B cell (primary cell): Measurements from ENCODE around the gene SENP1. TPM values are rescaled to one million over a fixed set of nuclear protein-coding genes. Genes with fewer than 3 reads are reported as not detected.

Source experiments
- ATAC-seq: fragments of 200-7000 bp; cut with Tn5 transposase; one replicate; pipeline ENCODE4 v1.10.0; 2021; ENCODE audit warnings: low read depth, mild to moderate bottlenecking, moderate number of reproducible peaks, moderate library complexity
- CTCF ChIA-PET: fragments of 350-600 bp; sonication (Branson Sonifier 250); formaldehyde crosslinking; loops from one replicate; lab custom pipeline; 2021; ENCODE audit warnings: antibody characterized with exemption, inconsistent platforms; lab: Charles Lee
- POLR2A ChIA-PET: fragments of 350-600 bp; sonication (Branson Sonifier 250); formaldehyde crosslinking; loops from one replicate; lab custom pipeline; 2021; ENCODE audit warnings: antibody characterized with exemption; lab: Charles Lee
- DNase-seq: peaks from one replicate; pipeline ENCODE4 v3.0.0; 2013
- H2AFZ ChIP-seq: 2 replicates; pipeline ENCODE4 v1.6.1; 2012; ENCODE audit warnings: mild to moderate bottlenecking, low read depth, low read length; ENCODE audit not compliant: insufficient read depth, poor library complexity, severe bottlenecking
- H3K27ac ChIP-seq, 2 donors: 1 replicate in 1 of 2; 2 replicates in 1 of 2; pipeline ENCODE4 v1.5.1; 2012 to 2013; ENCODE audit warnings: low read length in 2 of 2, mild to moderate bottlenecking in 2 of 2, moderate library complexity in 1 of 2
- H3K27me3 ChIP-seq, 4 experiments: fragments of 200-600 bp in 1 of 4; sonication (generic) in 1 of 4; replicated peaks in 1 of 4; 1 replicate in 2 of 4; 2 replicates in 2 of 4; pipeline versions ENCODE4 v1.6.1 to v1.7.0; 2013 to 2016; ENCODE audit warnings: low read length in 3 of 4, mild to moderate bottlenecking in 2 of 4, mixed read lengths in 1 of 4, moderate library complexity in 1 of 4; ENCODE audit not compliant: insufficient read depth in 4 of 4, control insufficient read depth in 3 of 4; ENCODE audit errors: control extremely low read depth in 1 of 4
- H3K36me3 ChIP-seq, 2 experiments: replicated peaks in 1 of 2; 1 replicate in 1 of 2; 2 replicates in 1 of 2; pipeline versions ENCODE4 v1.6.1 to v1.7.1; 2013; ENCODE audit warnings: low read length in 1 of 2; ENCODE audit not compliant: insufficient read depth in 2 of 2, control insufficient read depth in 1 of 2; ENCODE audit errors: control extremely low read depth in 1 of 2, extremely low read depth in 1 of 2
- H3K4me1 ChIP-seq, 2 donors: fragments of 200-600 bp in 1 of 2; sonication (generic) in 1 of 2; 1 replicate in 1 of 2; 2 replicates in 1 of 2; pipeline versions ENCODE4 v1.5.1 to v1.6.1; 2013 to 2017; ENCODE audit warnings: low read length in 2 of 2; ENCODE audit not compliant: control insufficient read depth in 2 of 2, insufficient read depth in 2 of 2
- H3K4me2 ChIP-seq: replicated peaks from 2 replicates; pipeline ENCODE3; 2012; ENCODE audit warnings: mild to moderate bottlenecking, low read depth, low read length; ENCODE audit not compliant: poor library complexity, severe bottlenecking
- H3K4me3 ChIP-seq, 5 experiments: fragments of 200-600 bp in 1 of 5; sonication (generic) in 1 of 5; 1 replicate in 3 of 5; 2 replicates in 2 of 5; pipeline versions ENCODE4 v1.5.1 to v1.7.0; 2011 to 2016; ENCODE audit warnings: low read length in 4 of 5, mild to moderate bottlenecking in 4 of 5, low read depth in 2 of 5, control low read depth in 1 of 5, moderate library complexity in 1 of 5; ENCODE audit not compliant: insufficient read depth in 1 of 5; ENCODE audit errors: control extremely low read depth in 1 of 5, extremely low read depth in 1 of 5
- H3K79me2 ChIP-seq: fragments of 200-600 bp; sonication (generic); one replicate; pipeline ENCODE4 v1.6.0; 2016; ENCODE audit warnings: low read length; ENCODE audit not compliant: control insufficient read depth, insufficient read depth
- H3K9ac ChIP-seq: fragments of 200-600 bp; sonication (generic); 2 replicates; pipeline ENCODE4 v1.6.1; 2017; ENCODE audit warnings: mild to moderate bottlenecking, low read length, moderate library complexity
- H3K9me3 ChIP-seq, 3 donors: one replicate each; pipeline versions ENCODE4 v1.6.1 to v1.7.1; 2013; ENCODE audit warnings: low read length in 2 of 3; ENCODE audit not compliant: control insufficient read depth in 2 of 3, insufficient read depth in 1 of 3; ENCODE audit errors: control extremely low read depth in 1 of 3
- H4K20me1 ChIP-seq: 2 replicates; pipeline ENCODE4 v1.6.0; 2012; ENCODE audit warnings: mild to moderate bottlenecking, low read length; ENCODE audit not compliant: insufficient read depth, control insufficient read depth, poor library complexity, severe bottlenecking
- H3K27ac Mint-ChIP-seq: one replicate; pipeline ENCODE4 v1.8.0; 2021; ENCODE audit warnings: mixed read lengths
- H3K27me3 Mint-ChIP-seq: one replicate; pipeline ENCODE4 v1.8.0; 2021; ENCODE audit warnings: mixed read lengths
- H3K4me1 Mint-ChIP-seq: one replicate; pipeline ENCODE4 v1.8.0; 2021; ENCODE audit warnings: mixed read lengths
- H3K4me3 Mint-ChIP-seq: one replicate; pipeline ENCODE4 v1.8.0; 2021; ENCODE audit warnings: mixed read lengths
- H3K9me3 Mint-ChIP-seq: one replicate; pipeline ENCODE4 v1.8.0; 2022; ENCODE audit warnings: mixed read lengths; ENCODE audit not compliant: insufficient read depth
- EZH2 ChIP-seq: IDR thresholded peaks from 2 replicates; pipeline ENCODE4 v1.6.1; 2012; ENCODE audit warnings: borderline replicate concordance, low read depth, mild to moderate bottlenecking, moderate library complexity, low read length; ENCODE audit not compliant: insufficient read depth, poor library complexity, severe bottlenecking
- WGBS: methylation state at CpG from one replicate; pipeline ENCODE4 v1.1.5; 2013; ENCODE audit warnings: missing lambda C conversion rate; ENCODE audit not compliant: insufficient coverage; 5-methylcytosine and 5-hydroxymethylcytosine counted together
- intact Hi-C: fragments of 100-400 bp; cut with micrococcal nuclease; formaldehyde crosslinking; loops from one replicate; pipeline ENCODE4 v1.10.0; 2022
- polyA plus RNA-seq: library from polyadenylated mRNA; depleted of rRNA; stranded (reverse); fragments of >200 nt; gene quantifications from 2 replicates; pipeline ENCODE4 v1.2.3, GENCODE V29; 2012
- total RNA-seq, 2 donors: library from RNA; stranded (reverse); fragments of 120-200 nt in 1 of 2; gene quantifications; 1 replicate in 1 of 2; 2 replicates in 1 of 2; pipeline versions ENCODE4 v1.2.3 to v1.2.4, GENCODE V29; 2013 to 2022
- TF ChIP-seq, protein P1 (sequence below): fragments of 200-600 bp; IDR thresholded peaks from one replicate; pipeline ENCODE4 v1.8.0; 2022; ENCODE audit warnings: antibody characterized with exemption, mild to moderate bottlenecking

Gene SENP1
- total and polyA plus RNA-seq, 2 donors (not counting 1 experiment from before 2014, with no cell fraction given) = 7.3 to 44.8 TPM

DNA sequence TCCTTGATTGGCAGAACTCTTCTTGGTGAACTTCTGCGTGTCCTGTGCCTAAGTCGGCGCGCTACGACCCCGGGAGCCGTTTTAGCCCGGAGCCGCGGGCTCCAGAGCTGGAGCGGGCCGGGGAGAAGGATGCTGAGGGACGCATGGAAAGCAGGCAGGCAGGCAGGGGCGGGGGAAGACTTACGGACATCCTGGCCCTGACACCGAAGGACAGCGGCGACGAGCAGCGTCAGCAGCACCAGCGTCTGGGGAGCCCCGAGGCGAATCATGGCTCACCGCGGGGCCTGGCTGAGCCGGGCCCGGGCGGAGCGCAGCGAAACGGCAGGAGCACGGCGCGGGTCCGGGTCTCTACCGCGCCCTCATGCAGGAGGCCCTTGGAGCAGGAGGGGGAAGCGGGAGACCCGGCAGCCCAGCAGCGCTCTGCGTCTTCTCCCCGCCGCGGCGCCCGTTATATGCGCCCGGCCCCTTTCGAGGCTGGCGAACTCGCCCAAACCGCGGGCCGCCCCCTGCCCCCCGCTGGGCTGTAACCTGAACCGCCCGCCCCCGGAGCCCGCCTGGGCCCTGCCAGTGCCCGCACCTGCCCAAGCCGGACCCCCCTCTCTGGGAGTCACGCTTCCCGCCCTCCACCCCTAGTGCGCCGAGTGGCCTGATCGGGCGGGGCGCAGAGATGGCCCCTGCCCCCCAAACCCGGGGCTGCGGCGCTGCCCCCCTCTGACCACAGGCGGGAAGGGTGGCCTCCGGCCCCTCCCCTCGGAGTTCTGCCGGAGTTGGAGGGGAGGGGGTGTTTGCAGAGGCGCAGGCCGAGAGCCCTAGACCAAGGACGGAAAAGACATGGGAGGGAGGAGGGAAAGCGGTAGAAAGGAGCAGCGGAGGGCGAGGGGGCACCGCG lies 101.6 kb downstream of the SENP1 start, which contains the start of gene COL2A1:
TSS of gene COL2A1 (minus strand) at position 424 of the 889 bp plus-strand sequence. CDS start at position 269, 155 bp downstream.
- Histone ChIP-seq H3K27me3 (peaks cover 2 to 80% (median 68%) of the 10 kb centered on the region in 4 experiments), H3K4me3 (peak within 1 kb of the TSS in 4 of 5 experiments; percentile 14 to 47 (median 40)), H3K9me3 (peaks cover 0 to 27% (median 2%) of the 10 kb centered on the region in 3 donors), H4K20me1 (peaks cover 6% of the 10 kb centered on the region), H3K79me2 (no peaks in the 10 kb centered on the region), H3K36me3 (no peaks in the 10 kb centered on the region), H3K9ac (peak within 1 kb of the TSS; percentile 49), H3K27ac (no peak within 1 kb of the TSS), H3K4me1 (peaks cover 46 to 53% of the 10 kb centered on the region in 2 donors), H3K4me2 (peak within 1 kb of the TSS; percentile 86), H2AFZ (peak within 1 kb of the TSS; percentile 52)
- no peaks in the 10 kb centered on the region for H3K9me3 Mint-ChIP-seq
- intact Hi-C loops = no loop called here
- TF ChIP-seq, protein P1, sequence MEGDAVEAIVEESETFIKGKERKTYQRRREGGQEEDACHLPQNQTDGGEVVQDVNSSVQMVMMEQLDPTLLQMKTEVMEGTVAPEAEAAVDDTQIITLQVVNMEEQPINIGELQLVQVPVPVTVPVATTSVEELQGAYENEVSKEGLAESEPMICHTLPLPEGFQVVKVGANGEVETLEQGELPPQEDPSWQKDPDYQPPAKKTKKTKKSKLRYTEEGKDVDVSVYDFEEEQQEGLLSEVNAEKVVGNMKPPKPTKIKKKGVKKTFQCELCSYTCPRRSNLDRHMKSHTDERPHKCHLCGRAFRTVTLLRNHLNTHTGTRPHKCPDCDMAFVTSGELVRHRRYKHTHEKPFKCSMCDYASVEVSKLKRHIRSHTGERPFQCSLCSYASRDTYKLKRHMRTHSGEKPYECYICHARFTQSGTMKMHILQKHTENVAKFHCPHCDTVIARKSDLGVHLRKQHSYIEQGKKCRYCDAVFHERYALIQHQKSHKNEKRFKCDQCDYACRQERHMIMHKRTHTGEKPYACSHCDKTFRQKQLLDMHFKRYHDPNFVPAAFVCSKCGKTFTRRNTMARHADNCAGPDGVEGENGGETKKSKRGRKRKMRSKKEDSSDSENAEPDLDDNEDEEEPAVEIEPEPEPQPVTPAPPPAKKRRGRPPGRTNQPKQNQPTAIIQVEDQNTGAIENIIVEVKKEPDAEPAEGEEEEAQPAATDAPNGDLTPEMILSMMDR = no peak
- peak; percentile 88 for TF ChIP-seq EZH2
- ChIA-PET POLR2A (no interaction called here), CTCF (no interaction called here)
- H3K27ac Mint-ChIP-seq = no peak within 1 kb of the TSS
- peak; percentile 56 for DNase-seq
- H3K4me1 Mint-ChIP-seq = peaks cover 34% of the 10 kb centered on the region
- H3K27me3 Mint-ChIP-seq = peaks cover 85% of the 10 kb centered on the region
- WGBS = 1% methylated on average over 82 of the region's 83 CpGs
- peak within 1 kb of the TSS; percentile 85 for H3K4me3 Mint-ChIP-seq
- ATAC-seq = peak; percentile 37
